HEK293 (cell line): Measurements from ENCODE around the gene PRMT7.

ENCODE experiments used
- CTCF ChIA-PET: fragments of 350-600 bp; formaldehyde crosslinking; extraction: SDS; loops from one replicate; lab custom pipeline; 2021; ENCODE audit warnings: antibody characterized with exemption; lab: Yijun Ruan, JAX
- POLR2A ChIA-PET: fragments of 300-600 bp; formaldehyde crosslinking; extraction: SDS; loops from one replicate; lab custom pipeline; 2020; ENCODE audit warnings: antibody characterized with exemption, inconsistent platforms; lab: Yijun Ruan, JAX
- H3K27ac ChIP-seq: fragments of 200-500 bp; sonication (Bioruptor generic); 2 replicates; pipeline ENCODE4 v1.5.1; 2014; ENCODE audit warnings: low read depth, low read length, control low read depth, inconsistent platforms; ENCODE audit errors: extremely low read depth
- H3K36me3 ChIP-seq, 2 experiments: fragments of 200-500 bp in 1 of 2; sonication (Bioruptor generic) in 1 of 2; 1 replicate in 1 of 2; 2 replicates in 1 of 2; pipeline ENCODE4 v1.5.1; 2014 to 2017; ENCODE audit warnings: inconsistent platforms in 2 of 2, low read length in 2 of 2; ENCODE audit not compliant: control insufficient read depth in 2 of 2, insufficient read depth in 1 of 2
- H3K4me1 ChIP-seq: fragments of 200-500 bp; sonication (Bioruptor generic); 2 replicates; pipeline ENCODE4 v1.5.1; 2014; ENCODE audit warnings: mild to moderate bottlenecking, low read length, inconsistent platforms; ENCODE audit not compliant: control insufficient read depth, insufficient read depth
- H3K4me3 ChIP-seq: 2 replicates; pipeline ENCODE4 v1.5.1; 2011; ENCODE audit warnings: low read depth, mild to moderate bottlenecking, control low read depth, low read length, moderate library complexity
- H3K9me3 ChIP-seq: fragments of 200-500 bp; sonication (Bioruptor generic); 2 replicates; pipeline ENCODE4 v1.5.1; 2014; ENCODE audit warnings: low read depth, low read length, inconsistent platforms; ENCODE audit not compliant: control insufficient read depth, insufficient read depth
- ATF2 ChIP-seq: fragments of 450-650 bp; formaldehyde crosslinking; IDR thresholded peaks from 2 replicates; pipeline ENCODE4 v1.5.1; 2016; ENCODE audit warnings: missing biosample characterization, missing genetic modification characterization, low read depth
- IKZF3 ChIP-seq: fragments of 450-650 bp; IDR thresholded peaks from 2 replicates; pipeline ENCODE4 v1.5.0; 2018; ENCODE audit warnings: missing biosample characterization, mild to moderate bottlenecking, missing genetic modification characterization, moderate library complexity
- OSR2 ChIP-seq: fragments of 450-650 bp; formaldehyde crosslinking; IDR thresholded peaks from 2 replicates; pipeline ENCODE4 v1.5.1; 2016; ENCODE audit warnings: missing biosample characterization, missing genetic modification characterization
- PRDM1 ChIP-seq: fragments of 450-650 bp; formaldehyde crosslinking; IDR thresholded peaks from 2 replicates; pipeline ENCODE4; 2016; ENCODE audit warnings: missing biosample characterization, missing genetic modification characterization
- SP2 ChIP-seq: fragments of 450-650 bp; formaldehyde crosslinking; IDR thresholded peaks from 2 replicates; pipeline ENCODE4 v1.5.1; 2016; ENCODE audit warnings: missing biosample characterization, missing genetic modification characterization
- ZFP69B ChIP-seq: fragments of 450-650 bp; formaldehyde crosslinking; IDR thresholded peaks from 2 replicates; pipeline ENCODE4 v1.5.1; 2016; ENCODE audit warnings: missing biosample characterization, missing genetic modification characterization
- ZNF133 ChIP-seq: fragments of 450-650 bp; formaldehyde crosslinking; IDR thresholded peaks from 2 replicates; pipeline ENCODE4 v1.5.1; 2016; ENCODE audit warnings: missing biosample characterization, missing genetic modification characterization
- ZNF148 ChIP-seq: fragments of 450-650 bp; formaldehyde crosslinking; IDR thresholded peaks from 2 replicates; pipeline ENCODE4 v1.5.0; 2017; ENCODE audit warnings: missing biosample characterization, missing genetic modification characterization, borderline replicate concordance
- ZNF155 ChIP-seq: fragments of 450-650 bp; formaldehyde crosslinking; IDR thresholded peaks from 2 replicates; pipeline ENCODE4 v1.5.1; 2016; ENCODE audit warnings: missing biosample characterization, missing genetic modification characterization
- ZNF169 ChIP-seq: fragments of 450-650 bp; formaldehyde crosslinking; IDR thresholded peaks from 2 replicates; pipeline ENCODE4 v1.5.1; 2016; ENCODE audit warnings: missing biosample characterization, missing genetic modification characterization
- ZNF174 ChIP-seq: fragments of 450-650 bp; formaldehyde crosslinking; IDR thresholded peaks from 2 replicates; pipeline ENCODE4 v1.5.0; 2017; ENCODE audit warnings: missing biosample characterization, mild to moderate bottlenecking, missing genetic modification characterization
- ZNF221 ChIP-seq: fragments of 450-650 bp; formaldehyde crosslinking; IDR thresholded peaks from 2 replicates; pipeline ENCODE4 v1.5.1; 2017; ENCODE audit warnings: missing biosample characterization, missing genetic modification characterization, borderline replicate concordance
- ZNF324 ChIP-seq: fragments of 450-650 bp; formaldehyde crosslinking; IDR thresholded peaks from 2 replicates; pipeline ENCODE4 v1.5.1; 2016; ENCODE audit warnings: missing biosample characterization, missing genetic modification characterization
- ZNF426 ChIP-seq: fragments of 450-650 bp; formaldehyde crosslinking; IDR thresholded peaks from 2 replicates; pipeline ENCODE4 v1.5.1; 2017; ENCODE audit warnings: missing biosample characterization, missing genetic modification characterization, mild to moderate bottlenecking, inconsistent platforms, moderate library complexity
- ZNF561 ChIP-seq: fragments of 450-650 bp; IDR thresholded peaks from 2 replicates; pipeline ENCODE4 v1.5.1; 2018; ENCODE audit warnings: missing biosample characterization, missing genetic modification characterization, borderline replicate concordance
- ZNF660 ChIP-seq: fragments of 450-650 bp; IDR thresholded peaks from 2 replicates; pipeline ENCODE4 v1.5.1; 2018; ENCODE audit warnings: missing biosample characterization, mild to moderate bottlenecking, missing genetic modification characterization
- ZNF776 ChIP-seq: fragments of 450-650 bp; formaldehyde crosslinking; IDR thresholded peaks from 2 replicates; pipeline ENCODE4 v1.5.0; 2017; ENCODE audit warnings: missing biosample characterization, missing genetic modification characterization, borderline replicate concordance
- ZNF837 ChIP-seq: fragments of 450-650 bp; formaldehyde crosslinking; IDR thresholded peaks from 2 replicates; pipeline ENCODE4 v1.5.1; 2016; ENCODE audit warnings: missing biosample characterization, missing genetic modification characterization
- ZSCAN5A ChIP-seq: fragments of 450-650 bp; formaldehyde crosslinking; IDR thresholded peaks from 2 replicates; pipeline ENCODE4 v1.5.1; 2016; ENCODE audit warnings: missing biosample characterization, missing genetic modification characterization
- TF ChIP-seq, protein P1 (sequence below): fragments of 450-650 bp; formaldehyde crosslinking; IDR thresholded peaks from 2 replicates; pipeline ENCODE4 v1.5.1; 2016; ENCODE audit warnings: missing biosample characterization, missing genetic modification characterization
- TF ChIP-seq, protein P2 (sequence below): fragments of 450-650 bp; formaldehyde crosslinking; IDR thresholded peaks from 2 replicates; pipeline ENCODE4 v1.5.1; 2016; ENCODE audit warnings: missing biosample characterization, missing genetic modification characterization
- TF ChIP-seq, protein P3 (sequence below): fragments of 450-650 bp; IDR thresholded peaks from 2 replicates; pipeline ENCODE4 v1.5.1; 2018; ENCODE audit warnings: missing biosample characterization, mild to moderate bottlenecking, missing genetic modification characterization

The PRMT7 gene

DNA sequence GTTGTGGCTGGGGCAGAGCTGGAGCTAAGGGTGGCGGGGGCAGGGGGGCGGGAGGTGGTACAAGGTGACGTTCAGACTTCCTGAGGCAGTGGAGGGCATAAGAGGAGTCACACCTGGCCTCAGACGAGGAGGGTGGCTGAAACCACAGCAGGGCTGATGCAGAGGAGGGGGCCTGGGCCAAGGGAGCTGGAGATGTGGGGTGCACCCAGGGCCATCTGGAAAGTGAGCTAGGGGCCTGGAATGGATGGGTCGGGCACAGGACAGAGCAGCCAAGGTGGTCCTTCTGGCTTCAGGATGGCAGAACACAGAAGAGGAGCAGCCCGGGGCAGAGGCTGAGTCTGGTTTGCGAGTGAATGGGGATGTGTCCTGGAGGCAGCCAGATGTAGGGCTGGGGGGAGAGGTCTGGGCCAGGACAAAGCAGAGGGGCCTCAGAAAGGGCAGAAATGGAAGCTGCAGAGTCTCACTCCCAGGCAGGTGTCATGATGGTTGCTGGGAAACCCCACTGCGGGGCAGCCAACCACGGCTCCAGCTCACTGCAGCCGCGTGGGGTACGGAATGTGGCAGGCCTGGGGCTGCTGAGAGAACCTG, 57.6 kb downstream of the PRMT7 start (continued):
- no peak for TF ChIP-seq ATF2 (tag by site-specific recombination)
- no peak for TF ChIP-seq ZNF561 (tag by site-specific recombination)

DNA sequence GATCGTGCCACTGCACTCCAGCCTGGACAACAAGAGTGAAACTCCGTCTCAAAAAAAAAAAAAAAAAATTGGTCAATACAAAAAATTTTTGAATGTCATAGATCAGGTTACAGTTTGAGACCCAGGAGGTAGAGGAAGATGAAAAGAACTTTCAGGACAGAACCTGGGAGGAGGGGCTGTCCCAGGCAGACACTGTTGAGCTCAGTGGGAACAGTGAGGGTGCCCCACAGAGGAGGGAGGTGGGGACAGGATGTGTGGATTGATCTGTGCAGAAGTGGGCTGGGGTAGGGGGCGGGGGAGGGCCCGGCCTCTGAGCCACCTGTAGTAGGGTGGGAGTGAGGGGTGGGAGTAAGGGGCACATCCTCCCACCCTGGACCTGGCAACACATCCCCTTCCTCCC, 58.3 kb downstream of the PRMT7 start:
- Histone ChIP-seq H3K9me3 (no peaks in the 10 kb centered on the region), H3K27ac (no peak overlapping the region), H3K36me3 (no peaks in the 10 kb centered on the region), H3K4me3 (no peak overlapping the region), H3K4me1 (no peaks in the 10 kb centered on the region)
- TF ChIP-seq ZNF221 (no peak), ZNF426 (tag by site-specific recombination) (no peak), ZNF169 (tag by site-specific recombination) (no peak), OSR2 (tag by site-specific recombination) (no peak), ZNF776 (tag by site-specific recombination) (no peak), IKZF3 (no peak), ZSCAN5A (tag by site-specific recombination) (no peak), ZNF148 (no peak), ZFP69B (tag by site-specific recombination) (no peak)
- TF ChIP-seq, protein P1, sequence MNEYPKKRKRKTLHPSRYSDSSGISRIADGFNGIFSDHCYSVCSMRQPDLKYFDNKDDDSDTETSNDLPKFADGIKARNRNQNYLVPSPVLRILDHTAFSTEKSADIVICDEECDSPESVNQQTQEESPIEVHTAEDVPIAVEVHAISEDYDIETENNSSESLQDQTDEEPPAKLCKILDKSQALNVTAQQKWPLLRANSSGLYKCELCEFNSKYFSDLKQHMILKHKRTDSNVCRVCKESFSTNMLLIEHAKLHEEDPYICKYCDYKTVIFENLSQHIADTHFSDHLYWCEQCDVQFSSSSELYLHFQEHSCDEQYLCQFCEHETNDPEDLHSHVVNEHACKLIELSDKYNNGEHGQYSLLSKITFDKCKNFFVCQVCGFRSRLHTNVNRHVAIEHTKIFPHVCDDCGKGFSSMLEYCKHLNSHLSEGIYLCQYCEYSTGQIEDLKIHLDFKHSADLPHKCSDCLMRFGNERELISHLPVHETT (tag by site-specific recombination), result no peak
- ChIA-PET CTCF (interaction anchor here (1.1 to 1.5 kb wide), 3 partner anchors 10 to 46 kb away, joined by 3 to 4 read pairs (median 4); no protein-coding TSS in a partner anchor), POLR2A (no interaction called here)

- H3K27ac ChIP-seq, result no peak overlapping the region
- H3K36me3 ChIP-seq, result no peaks in the 10 kb centered on the region
- ChIA-PET POLR2A (no interaction called here), CTCF (interaction anchor here (1.1 to 1.5 kb wide), 3 partner anchors 9 to 14 kb away, joined by 3 to 5 read pairs (median 4); no protein-coding TSS in a partner anchor)
- no peak overlapping the region for H3K4me3 ChIP-seq
- no peaks in the 10 kb centered on the region for H3K9me3 ChIP-seq
- no peaks in the 10 kb centered on the region for H3K4me1 ChIP-seq
- no peak for TF ChIP-seq ZNF155 (tag by site-specific recombination)
- TF ChIP-seq ZNF660 (tag by site-specific recombination), result no peak
- TF ChIP-seq, protein P2, sequence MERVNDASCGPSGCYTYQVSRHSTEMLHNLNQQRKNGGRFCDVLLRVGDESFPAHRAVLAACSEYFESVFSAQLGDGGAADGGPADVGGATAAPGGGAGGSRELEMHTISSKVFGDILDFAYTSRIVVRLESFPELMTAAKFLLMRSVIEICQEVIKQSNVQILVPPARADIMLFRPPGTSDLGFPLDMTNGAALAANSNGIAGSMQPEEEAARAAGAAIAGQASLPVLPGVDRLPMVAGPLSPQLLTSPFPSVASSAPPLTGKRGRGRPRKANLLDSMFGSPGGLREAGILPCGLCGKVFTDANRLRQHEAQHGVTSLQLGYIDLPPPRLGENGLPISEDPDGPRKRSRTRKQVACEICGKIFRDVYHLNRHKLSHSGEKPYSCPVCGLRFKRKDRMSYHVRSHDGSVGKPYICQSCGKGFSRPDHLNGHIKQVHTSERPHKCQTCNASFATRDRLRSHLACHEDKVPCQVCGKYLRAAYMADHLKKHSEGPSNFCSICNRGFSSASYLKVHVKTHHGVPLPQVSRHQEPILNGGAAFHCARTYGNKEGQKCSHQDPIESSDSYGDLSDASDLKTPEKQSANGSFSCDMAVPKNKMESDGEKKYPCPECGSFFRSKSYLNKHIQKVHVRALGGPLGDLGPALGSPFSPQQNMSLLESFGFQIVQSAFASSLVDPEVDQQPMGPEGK (tag by site-specific recombination), result no peak
- TF ChIP-seq, protein P3, sequence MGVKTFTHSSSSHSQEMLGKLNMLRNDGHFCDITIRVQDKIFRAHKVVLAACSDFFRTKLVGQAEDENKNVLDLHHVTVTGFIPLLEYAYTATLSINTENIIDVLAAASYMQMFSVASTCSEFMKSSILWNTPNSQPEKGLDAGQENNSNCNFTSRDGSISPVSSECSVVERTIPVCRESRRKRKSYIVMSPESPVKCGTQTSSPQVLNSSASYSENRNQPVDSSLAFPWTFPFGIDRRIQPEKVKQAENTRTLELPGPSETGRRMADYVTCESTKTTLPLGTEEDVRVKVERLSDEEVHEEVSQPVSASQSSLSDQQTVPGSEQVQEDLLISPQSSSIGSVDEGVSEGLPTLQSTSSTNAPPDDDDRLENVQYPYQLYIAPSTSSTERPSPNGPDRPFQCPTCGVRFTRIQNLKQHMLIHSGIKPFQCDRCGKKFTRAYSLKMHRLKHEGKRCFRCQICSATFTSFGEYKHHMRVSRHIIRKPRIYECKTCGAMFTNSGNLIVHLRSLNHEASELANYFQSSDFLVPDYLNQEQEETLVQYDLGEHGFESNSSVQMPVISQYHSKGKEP (tag by site-specific recombination), result no peak
- no peak for TF ChIP-seq PRDM1
- no peak for TF ChIP-seq SP2 (tag by site-specific recombination)
- TF ChIP-seq ZNF133, result no peak
- TF ChIP-seq ZNF174 (tag by site-specific recombination), result no peak
- no peak for TF ChIP-seq ZNF837 (tag by site-specific recombination)
- TF ChIP-seq ZNF324, result no peak
Measured at GRCh38 chr16:68369697-68370580, 59.1 kb downstream of the PRMT7 start.
